ENCODE results near the gene CBFA2T2.
"Not testable (repeated sequence)": the region's sequence is repeated elsewhere in the genome, so short reads cannot be mapped to it uniquely, and the experiment has no call there.

CBFA2T2 gene

GRCh38 chr20:33578510-33578909 lies 88.6 kb downstream of the CBFA2T2 start:
- no peak for DNase-seq (ENCODE audit: extremely low spot score)
- TF ChIP-seq CTCF (IDR thresholded peaks at IDR 0.05; ENCODE audit: control extremely low read depth, extremely low read depth, low read depth, missing control alignments), result no peak
- POLR2A ChIA-PET, result no interaction called here
- CTCF ChIA-PET, result interaction anchor here (1.1 to 2.5 kb wide), 2 partner anchors 10 to 15 kb away, joined by 3 to 14 read pairs; no protein-coding TSS in a partner anchor

DNA sequence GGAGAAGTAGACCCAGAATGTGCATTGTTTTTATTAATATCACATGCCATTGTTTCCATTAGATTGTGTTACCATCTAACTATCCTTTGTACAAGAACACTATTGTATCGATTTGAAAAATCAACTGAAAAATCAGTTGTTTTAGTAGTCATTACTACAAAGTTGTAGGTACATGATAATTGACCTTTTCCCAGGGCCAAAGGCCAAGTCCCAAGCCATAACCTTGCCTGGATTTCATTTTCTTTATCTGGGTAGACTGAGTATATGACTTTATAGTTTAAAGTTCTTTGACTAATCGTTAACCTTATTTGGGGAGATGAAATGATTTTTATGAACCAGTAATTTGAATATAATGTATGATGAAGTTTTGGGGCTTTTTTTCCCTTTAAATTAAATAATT lies 93.2 kb downstream of the CBFA2T2 start:
- POLR2A ChIA-PET, result no interaction called here
- no peak for DNase-seq (ENCODE audit: extremely low spot score)
- TF ChIP-seq CTCF (IDR thresholded peaks at IDR 0.05; ENCODE audit: control extremely low read depth, extremely low read depth, low read depth, missing control alignments), result no peak
- CTCF ChIA-PET, result no interaction called here

DNA sequence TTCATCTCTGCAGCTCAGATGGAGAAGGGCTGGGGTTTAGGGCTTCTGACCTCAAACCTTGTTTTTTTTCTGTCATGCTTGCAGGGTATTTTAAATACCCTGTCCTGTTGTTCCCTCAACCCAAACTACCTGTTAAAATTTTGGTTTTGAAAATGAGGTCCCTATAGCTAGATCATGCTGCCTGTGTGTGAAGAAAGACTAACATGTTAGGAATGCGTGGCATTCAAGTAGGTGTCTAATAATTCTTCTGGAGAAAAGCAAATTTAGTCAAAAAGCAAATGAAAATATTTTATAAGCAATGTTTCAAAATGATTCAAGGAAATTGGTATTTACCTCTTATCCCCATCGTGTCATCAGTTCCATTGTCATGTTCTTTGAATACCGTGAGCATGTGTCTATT lies 95.1 kb downstream of the CBFA2T2 start:
- CTCF ChIA-PET, result interaction anchor here (0.9 to 1.5 kb wide), 3 partner anchors 8 to 24 kb away, joined by 3 to 6 read pairs (median 4); no protein-coding TSS in a partner anchor
- POLR2A ChIA-PET, result no interaction called here
- no peak for DNase-seq (ENCODE audit: extremely low spot score)
- no peak for TF ChIP-seq CTCF (IDR thresholded peaks at IDR 0.05; ENCODE audit: control extremely low read depth, extremely low read depth, low read depth, missing control alignments)

DNA sequence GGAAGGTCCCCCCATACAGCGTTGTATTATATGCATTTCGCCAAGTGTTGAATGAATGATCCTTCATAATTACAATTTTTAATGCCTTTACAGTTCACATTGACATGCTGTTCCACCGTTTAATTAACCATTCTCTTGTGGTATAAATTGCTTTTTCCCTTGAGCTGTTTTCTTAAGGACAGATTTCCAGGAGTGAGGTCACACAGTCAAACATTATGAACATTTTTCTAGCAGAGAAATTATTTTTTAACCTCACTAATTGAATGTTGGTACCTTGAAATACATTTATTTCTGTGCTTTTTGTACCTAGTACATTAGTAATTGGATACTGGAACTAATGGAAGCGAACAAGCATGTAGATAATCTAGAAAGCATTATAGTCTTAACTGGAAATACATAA lies 95.5 kb downstream of the CBFA2T2 start:
- CTCF ChIA-PET, result no interaction called here
- DNase-seq (ENCODE audit: extremely low spot score), result no peak
- POLR2A ChIA-PET, result no interaction called here
- TF ChIP-seq CTCF (IDR thresholded peaks at IDR 0.05; ENCODE audit: control extremely low read depth, extremely low read depth, low read depth, missing control alignments), result no peak

- DNase-seq (ENCODE audit: extremely low spot score), result no peak
- CTCF ChIA-PET, result interaction anchor here (0.9 to 2.8 kb wide), 6 partner anchors 10 to 82 kb away, joined by 3 to 14 read pairs (median 4); no protein-coding TSS in a partner anchor
- POLR2A ChIA-PET, result no interaction called here
- no peak for TF ChIP-seq CTCF (IDR thresholded peaks at IDR 0.05; ENCODE audit: control extremely low read depth, extremely low read depth, low read depth, missing control alignments)
Observed at GRCh38 chr20:33589059-33589458, 99.2 kb downstream of the CBFA2T2 start.

DNA sequence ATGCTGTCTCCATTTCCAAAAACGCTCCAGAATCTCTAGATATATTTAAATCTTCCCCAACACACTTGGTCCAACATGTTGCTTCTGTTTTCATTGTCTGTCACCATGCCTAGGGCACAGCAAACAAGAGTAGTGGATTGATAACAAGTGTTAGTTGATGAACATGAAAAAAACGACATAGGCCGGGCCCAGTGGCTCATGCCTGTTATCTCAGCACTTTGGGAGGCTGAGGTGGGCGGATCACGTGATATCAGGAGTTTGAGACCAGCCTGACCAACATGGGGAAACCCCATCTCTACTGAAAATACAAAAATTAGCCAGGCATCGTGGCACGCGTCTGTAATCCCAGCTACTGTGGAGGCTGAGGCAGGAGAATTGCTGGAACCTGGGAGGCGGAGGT lies 102.0 kb downstream of the CBFA2T2 start:
- POLR2A ChIA-PET; DNase-seq (ENCODE audit: extremely low spot score); CTCF ChIA-PET: not testable (repeated sequence)

GRCh38 chr20:33594743-33595142 lies 104.8 kb downstream of the CBFA2T2 start:
- CTCF ChIA-PET, result interaction anchor here (1.0 to 2.0 kb wide), 3 partner anchors 9 to 86 kb away, joined by 3 to 6 read pairs (median 5); no protein-coding TSS in a partner anchor
- POLR2A ChIA-PET, result no interaction called here
- no peak for DNase-seq (ENCODE audit: extremely low spot score)
- no peak for TF ChIP-seq CTCF (IDR thresholded peaks at IDR 0.05; ENCODE audit: control extremely low read depth, extremely low read depth, low read depth, missing control alignments)

All from GM10248 (cell line).